ENCODE results near the gene EGLN3. TPM values are rescaled to one million over a fixed set of nuclear protein-coding genes. Genes with fewer than 3 reads are reported as not detected.

Gene EGLN3
- total RNA-seq, 1 experiment from 2014 or later, result 4.5 TPM

DNA sequence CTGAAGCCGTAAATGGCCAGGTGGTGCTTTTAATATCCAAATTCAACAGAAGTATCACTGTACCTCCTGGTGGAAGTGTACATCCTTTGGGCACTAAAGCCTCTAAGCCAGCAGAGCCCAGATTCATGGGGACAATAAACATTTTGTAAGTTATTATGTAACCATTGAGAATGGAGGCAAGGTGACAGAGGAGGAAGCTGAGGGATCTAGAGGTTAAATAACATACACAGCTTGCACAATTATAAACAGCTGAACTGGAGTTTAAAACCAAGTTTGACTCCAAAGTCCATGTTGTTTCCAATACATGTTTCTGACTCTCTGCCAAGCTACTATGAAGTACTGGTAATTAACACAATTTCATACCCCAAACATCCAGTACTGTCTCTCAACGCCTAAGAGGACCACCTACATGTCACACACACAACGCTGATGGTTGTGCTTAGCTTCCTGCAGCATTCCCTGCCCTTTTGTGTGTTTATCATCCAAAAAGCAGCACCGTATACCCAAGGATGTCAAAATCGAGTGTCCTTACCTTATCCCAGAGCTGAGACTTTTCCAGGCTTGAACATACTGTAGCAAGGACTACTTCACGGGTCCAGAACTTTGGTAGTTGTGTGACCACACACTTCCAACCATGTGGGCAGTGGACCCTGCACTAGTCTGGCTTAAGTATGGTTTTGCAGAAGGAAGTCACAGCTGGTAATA, 41.3 kb downstream of the EGLN3 start:
- Histone ChIP-seq H3K9me3 (no peaks in the 10 kb centered on the region), H3K4me3 (no peak overlapping the region), H3K36me3 (no peaks in the 10 kb centered on the region), H3K27me3 (no peaks in the 10 kb centered on the region)
- DNase-seq, result no peak

DNA sequence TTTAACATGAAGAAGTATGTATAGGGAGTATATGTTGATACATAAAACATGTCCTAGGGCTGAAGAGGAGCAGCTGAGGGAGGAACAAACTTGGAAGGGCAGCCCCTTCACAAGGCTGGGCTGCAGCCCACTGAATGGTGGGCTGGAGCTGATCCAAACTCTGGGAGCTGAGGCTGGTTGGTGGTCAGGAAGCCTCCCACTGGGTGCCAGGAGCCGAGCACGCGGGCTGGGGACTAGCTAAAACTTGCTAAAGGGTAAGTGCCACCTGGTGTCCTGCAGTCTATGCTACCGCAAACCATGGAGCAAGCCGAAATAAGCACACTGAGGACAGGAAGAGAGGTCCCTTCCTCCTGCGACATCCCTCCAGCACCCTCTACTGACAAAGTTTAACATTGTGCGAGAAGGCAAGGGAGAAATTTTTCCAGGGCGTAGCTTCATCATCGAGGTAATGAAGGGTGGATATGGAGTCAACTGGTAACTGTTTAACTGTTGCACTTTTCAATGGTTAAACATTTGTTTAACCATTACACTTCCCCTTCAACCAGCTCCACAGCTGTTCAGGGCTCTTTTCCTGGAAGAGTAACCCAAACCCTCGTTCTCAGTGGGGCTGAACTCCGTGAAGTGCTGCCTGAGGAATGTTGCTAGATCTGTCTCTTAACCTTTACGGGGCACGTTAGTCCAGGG, 42.2 kb downstream of the EGLN3 start:
- DNase-seq, result no peak
- H3K9me3 ChIP-seq, result no peaks in the 10 kb centered on the region
- no peaks in the 10 kb centered on the region for H3K36me3 ChIP-seq
- no peak overlapping the region for H3K4me3 ChIP-seq
- H3K27me3 ChIP-seq, result no peaks in the 10 kb centered on the region

GRCh38 chr14:33906968-33907367, 43.9 kb downstream of the EGLN3 start:
- Histone ChIP-seq H3K4me3 (no peak overlapping the region), H3K9me3 (no peaks in the 10 kb centered on the region), H3K27me3 (no peaks in the 10 kb centered on the region), H3K36me3 (no peaks in the 10 kb centered on the region)
- no peak for DNase-seq

- Histone ChIP-seq H3K4me3 (no peak overlapping the region), H3K9me3 (no peaks in the 10 kb centered on the region), H3K27me3 (no peaks in the 10 kb centered on the region), H3K36me3 (no peaks in the 10 kb centered on the region)
- no peak for DNase-seq
These were observed 46.3 kb downstream of the EGLN3 start for GRCh38 chr14:33904609-33905008.

DNA sequence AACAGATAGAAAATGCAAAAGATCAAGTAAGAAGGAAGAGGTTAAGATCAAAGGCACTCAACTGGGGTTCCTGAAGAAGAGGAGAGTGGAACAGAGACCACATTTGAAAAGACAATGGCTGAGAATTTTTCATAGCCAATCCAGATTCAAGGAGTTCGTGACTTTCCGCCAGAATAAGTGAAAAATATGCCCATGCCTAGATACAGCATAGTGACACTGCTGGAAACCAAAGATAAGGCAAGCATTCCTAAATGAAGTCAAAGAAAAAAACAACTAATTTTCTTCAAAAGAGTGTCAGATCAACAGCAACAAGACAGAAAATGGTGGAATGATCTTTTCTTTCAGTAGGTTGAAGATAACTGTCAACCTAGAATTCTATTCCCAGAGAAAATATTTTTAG, 47.5 kb downstream of the EGLN3 start:
- H3K27me3 ChIP-seq, result no peaks in the 10 kb centered on the region
- no peak overlapping the region for H3K4me3 ChIP-seq
- H3K36me3 ChIP-seq, result no peaks in the 10 kb centered on the region
- H3K9me3 ChIP-seq, result no peaks in the 10 kb centered on the region
- no peak for DNase-seq

DNA sequence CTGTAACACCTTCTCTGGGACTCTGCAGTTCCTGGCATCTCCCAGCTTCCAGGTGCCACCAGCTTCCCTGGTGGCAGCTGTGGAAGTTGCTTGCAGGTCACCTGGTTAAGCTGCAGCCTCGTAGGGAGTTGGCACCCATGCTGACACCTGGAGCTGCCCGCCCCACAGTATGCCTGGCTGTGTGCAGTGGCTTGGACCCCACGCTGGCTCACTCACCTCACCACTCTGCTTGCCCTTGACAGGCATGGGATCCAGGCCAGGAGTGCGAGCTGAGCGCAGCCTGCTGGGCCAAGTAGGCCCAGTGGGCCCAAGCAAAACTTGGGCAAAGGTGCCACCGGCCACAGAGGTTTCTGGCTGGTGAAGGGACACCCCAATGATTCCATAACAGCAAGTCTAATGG, 48.5 kb downstream of the EGLN3 start:
- no peaks in the 10 kb centered on the region for H3K36me3 ChIP-seq
- H3K4me3 ChIP-seq, result no peak overlapping the region
- H3K27me3 ChIP-seq, result no peaks in the 10 kb centered on the region
- no peaks in the 10 kb centered on the region for H3K9me3 ChIP-seq
- no peak for DNase-seq

DNA sequence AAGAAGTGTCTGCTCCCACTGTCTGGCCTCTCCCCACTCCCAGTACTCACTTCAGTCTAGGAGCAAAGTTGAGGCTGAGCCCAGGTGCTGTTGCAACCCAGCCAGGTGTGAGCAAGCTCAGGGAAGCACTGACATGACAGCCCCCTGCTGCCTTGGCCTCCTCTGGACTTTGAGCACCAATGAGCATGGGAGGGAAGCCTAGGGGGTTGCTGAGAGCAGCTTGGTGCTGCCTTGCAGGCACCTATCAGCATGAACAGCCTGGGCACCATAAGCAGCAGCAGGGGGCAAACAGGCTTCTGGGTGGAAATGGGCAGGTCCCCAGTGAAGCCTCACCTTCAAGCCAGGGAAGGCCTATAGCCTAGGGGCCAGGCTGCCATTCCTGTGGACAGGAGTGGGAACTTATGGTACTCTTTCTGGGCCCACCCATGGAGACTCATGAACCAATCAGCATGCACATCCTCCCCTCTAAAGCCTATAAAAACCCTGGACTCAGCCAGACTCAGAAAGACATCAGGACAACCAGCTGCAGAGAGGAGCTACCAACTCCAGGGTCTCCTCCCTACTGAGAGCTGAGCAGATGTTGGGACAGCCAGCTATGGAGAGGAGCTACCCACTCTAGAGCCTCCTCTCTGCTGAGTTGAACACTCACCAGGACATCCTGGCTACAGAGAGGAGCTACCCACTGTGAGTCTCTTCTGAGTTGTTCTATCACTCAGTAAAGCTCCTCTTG, 49.3 kb downstream of the EGLN3 start:
- Histone ChIP-seq H3K9me3 (no peaks in the 10 kb centered on the region), H3K27me3 (no peaks in the 10 kb centered on the region), H3K4me3 (no peak overlapping the region), H3K36me3 (no peaks in the 10 kb centered on the region)
- no peak for DNase-seq

DNA sequence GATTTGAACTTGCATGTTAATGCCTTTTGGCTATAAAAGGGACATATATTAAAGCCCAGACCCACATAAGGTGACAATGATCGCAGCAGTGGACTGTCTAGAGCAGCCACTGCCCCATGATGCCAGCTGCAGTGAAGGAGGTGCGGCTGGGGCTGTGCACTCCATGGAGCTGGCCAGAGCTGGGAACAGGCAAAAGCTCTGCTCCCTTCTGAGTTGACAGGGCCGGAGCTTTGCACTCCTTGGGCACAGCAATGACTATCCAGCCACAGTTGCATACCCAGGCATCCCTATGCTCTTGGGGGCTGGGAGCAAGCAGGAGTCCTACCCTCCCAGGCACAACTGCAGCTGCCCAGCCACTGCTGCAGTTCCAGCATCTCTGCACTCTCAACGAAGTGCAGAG, 50.2 kb downstream of the EGLN3 start:
- no peaks in the 10 kb centered on the region for H3K27me3 ChIP-seq
- H3K4me3 ChIP-seq, result no peak overlapping the region
- H3K36me3 ChIP-seq, result no peaks in the 10 kb centered on the region
- H3K9me3 ChIP-seq, result no peaks in the 10 kb centered on the region
- DNase-seq, result no peak

GRCh38 chr14:33899723-33900341, 51.0 kb downstream of the EGLN3 start:
- H3K27me3 ChIP-seq, result no peaks in the 10 kb centered on the region
- no peaks in the 10 kb centered on the region for H3K36me3 ChIP-seq
- DNase-seq, result no peak
- no peak overlapping the region for H3K4me3 ChIP-seq
- no peaks in the 10 kb centered on the region for H3K9me3 ChIP-seq

DNA sequence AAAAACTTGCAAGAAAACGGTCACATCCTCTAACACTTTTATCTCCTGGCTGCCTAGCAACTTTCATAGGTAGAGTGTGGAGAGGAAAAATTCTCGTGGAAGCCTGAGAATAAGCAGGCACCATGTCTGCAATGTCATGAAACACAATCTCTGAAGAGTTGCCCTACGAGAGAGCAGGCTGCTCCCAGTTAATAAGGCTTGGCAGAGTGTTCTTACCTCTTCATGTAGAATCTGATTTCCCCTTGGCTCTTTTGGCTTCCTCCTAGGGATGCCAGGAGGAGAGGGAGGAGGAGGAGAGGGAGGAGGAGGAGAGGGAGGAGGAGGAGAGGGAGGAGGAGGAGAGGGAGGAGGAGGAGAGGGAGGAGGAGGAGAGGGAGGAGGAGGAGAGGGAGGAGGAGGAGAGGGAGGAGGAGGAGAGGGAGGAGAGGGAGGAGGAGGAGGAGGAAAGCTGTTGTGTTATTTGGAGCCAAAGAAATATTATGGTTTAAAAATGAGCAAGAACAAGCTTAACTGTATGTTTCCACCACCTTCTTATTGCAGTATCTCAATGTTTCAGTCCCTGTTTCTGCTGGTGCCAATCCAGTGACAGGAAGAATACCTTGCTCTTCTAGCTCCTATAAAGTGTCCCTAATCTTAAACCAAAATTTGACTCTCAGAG, 52.9 kb downstream of the EGLN3 start:
- DNase-seq, result no peak
- H3K9me3 ChIP-seq, result no peaks in the 10 kb centered on the region
- no peaks in the 10 kb centered on the region for H3K36me3 ChIP-seq
- no peaks in the 10 kb centered on the region for H3K27me3 ChIP-seq
- no peak overlapping the region for H3K4me3 ChIP-seq

GRCh38 chr14:33897382-33897781, 53.5 kb downstream of the EGLN3 start:
- Histone ChIP-seq H3K9me3 (no peaks in the 10 kb centered on the region), H3K4me3 (no peak overlapping the region), H3K27me3 (no peaks in the 10 kb centered on the region), H3K36me3 (no peaks in the 10 kb centered on the region)
- DNase-seq, result no peak

DNA sequence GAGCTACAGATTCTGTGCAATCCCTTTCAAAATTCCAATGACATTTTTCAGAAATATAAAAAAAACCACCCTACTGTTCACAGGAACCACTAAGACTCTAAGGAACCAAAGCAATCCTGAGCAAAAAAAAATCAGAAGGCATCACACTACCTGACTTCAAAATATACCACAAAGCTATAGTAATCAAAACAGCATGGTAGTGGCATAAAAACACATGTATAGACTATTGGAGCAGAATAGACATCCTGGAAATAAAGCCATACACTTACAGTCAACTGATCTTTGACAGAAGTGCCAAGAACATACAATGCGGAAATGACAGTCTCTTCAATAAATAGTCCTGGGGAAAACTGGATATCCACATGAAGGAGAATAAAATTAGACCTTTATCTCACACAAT, 56.5 kb downstream of the EGLN3 start:
- Histone ChIP-seq H3K4me3 (no peak overlapping the region), H3K9me3 (no peaks in the 10 kb centered on the region), H3K36me3 (no peaks in the 10 kb centered on the region), H3K27me3 (no peaks in the 10 kb centered on the region)
- DNase-seq, result no peak

- no peaks in the 10 kb centered on the region for H3K36me3 ChIP-seq
- no peaks in the 10 kb centered on the region for H3K27me3 ChIP-seq
- no peak for DNase-seq
- H3K4me3 ChIP-seq, result no peak overlapping the region
- no peaks in the 10 kb centered on the region for H3K9me3 ChIP-seq
These were observed 59.2 kb downstream of the EGLN3 start for GRCh38 chr14:33891700-33892099.

- Histone ChIP-seq H3K4me3 (no peak overlapping the region), H3K9me3 (no peaks in the 10 kb centered on the region), H3K36me3 (no peaks in the 10 kb centered on the region), H3K27me3 (no peaks in the 10 kb centered on the region)
- DNase-seq, result no peak
These were observed 66.0 kb downstream of the EGLN3 start for GRCh38 chr14:33884916-33885315.

GRCh38 chr14:33880330-33880729, 70.5 kb downstream of the EGLN3 start:
- DNase-seq, result no peak
- Histone ChIP-seq H3K36me3 (no peaks in the 10 kb centered on the region), H3K27me3 (no peaks in the 10 kb centered on the region), H3K4me3 (no peak overlapping the region), H3K9me3 (peaks cover 6% of the 10 kb centered on the region)

GRCh38 chr14:33879684-33880286, 71.1 kb downstream of the EGLN3 start:
- Histone ChIP-seq H3K27me3 (no peaks in the 10 kb centered on the region), H3K36me3 (no peaks in the 10 kb centered on the region), H3K9me3 (peaks cover 6% of the 10 kb centered on the region)

More at GRCh38 chr14:33879684-33880286, 71.1 kb downstream of the EGLN3 start:
- H3K4me3 ChIP-seq, result no peak overlapping the region
- no peak for DNase-seq

Measured in MG63 (cell line).